Activated B cell treated with CpG ODN at 0.5 μM for 24 hours (primary cell): ENCODE results near the gene ELP4. TPM values are rescaled to one million over a fixed set of nuclear protein-coding genes. Genes with fewer than 3 reads are reported as not detected.

Source experiments
- ATAC-seq: fragments of 200-7000 bp; cut with Tn5 transposase; one replicate; pipeline ENCODE4 v1.10.0; 2021; ENCODE audit warnings: low read depth, mild to moderate bottlenecking, moderate library complexity
- CTCF ChIA-PET: fragments of 350-600 bp; sonication (Branson Sonifier 250); formaldehyde crosslinking; loops from one replicate; lab custom pipeline; 2021; ENCODE audit warnings: antibody characterized with exemption; lab: Charles Lee
- POLR2A ChIA-PET: fragments of 350-600 bp; sonication (Branson Sonifier 250); formaldehyde crosslinking; loops from one replicate; lab custom pipeline; 2021; ENCODE audit warnings: antibody characterized with exemption; lab: Charles Lee
- DNase-seq: peaks from one replicate; pipeline ENCODE4 v3.0.0; 2022
- H3K27ac Mint-ChIP-seq: one replicate; pipeline ENCODE4 v1.8.0; 2020; ENCODE audit warnings: mixed read lengths
- H3K27me3 Mint-ChIP-seq: one replicate; pipeline ENCODE4 v1.8.0; 2021; ENCODE audit warnings: mixed read lengths
- H3K36me3 Mint-ChIP-seq: one replicate; pipeline ENCODE4 v1.8.0; 2021; ENCODE audit warnings: low read depth, mixed read lengths
- H3K4me1 Mint-ChIP-seq: one replicate; pipeline ENCODE4 v1.8.0; 2021; ENCODE audit warnings: mixed read lengths
- H3K4me3 Mint-ChIP-seq: one replicate; pipeline ENCODE4 v1.8.0; 2020; ENCODE audit warnings: mild to moderate bottlenecking, mixed read lengths
- H3K9me3 Mint-ChIP-seq: one replicate; pipeline ENCODE4 v1.8.0; 2020; ENCODE audit warnings: mixed read lengths
- CTCF ChIP-seq: fragments of 200-600 bp; IDR thresholded peaks from one replicate; pipeline ENCODE4 v1.8.0; 2022; ENCODE audit warnings: antibody characterized with exemption, mild to moderate bottlenecking
- intact Hi-C: fragments of 100-400 bp; cut with micrococcal nuclease; formaldehyde crosslinking; loops from one replicate; pipeline ENCODE4 v1.15.1; 2024
- total RNA-seq: library from RNA; stranded (reverse); gene quantifications from 2 replicates; pipeline ENCODE4 v1.2.3, GENCODE V29; 2022

Gene ELP4
- total RNA-seq, 1 donor from 2014 or later, result 25.5 TPM

- no peak for TF ChIP-seq CTCF
- H3K4me3 Mint-ChIP-seq, result peak overlapping the region; percentile 98
- no peak for DNase-seq
- peaks cover 19% of the 10 kb centered on the region for H3K36me3 Mint-ChIP-seq
- intact Hi-C loops, result loop anchor here (1.0 to 10.0 kb wide), 5 partner anchors 140 to 1186 kb away; partner anchors contain the start of genes ARL14EP, DCDC1, DNAJC24 and EIF3M
- no peaks in the 10 kb centered on the region for H3K27me3 Mint-ChIP-seq
- H3K27ac Mint-ChIP-seq, result peak overlapping the region; percentile 95
- CTCF ChIA-PET, result no interaction called here
- POLR2A ChIA-PET, result no interaction called here
- H3K4me1 Mint-ChIP-seq, result peaks cover 37% of the 10 kb centered on the region
- peak; percentile 5 for ATAC-seq
- H3K9me3 Mint-ChIP-seq, result no peaks in the 10 kb centered on the region
These were observed 527 bp upstream of the ELP4 start for GRCh38 chr11:31509051-31509428.

DNA sequence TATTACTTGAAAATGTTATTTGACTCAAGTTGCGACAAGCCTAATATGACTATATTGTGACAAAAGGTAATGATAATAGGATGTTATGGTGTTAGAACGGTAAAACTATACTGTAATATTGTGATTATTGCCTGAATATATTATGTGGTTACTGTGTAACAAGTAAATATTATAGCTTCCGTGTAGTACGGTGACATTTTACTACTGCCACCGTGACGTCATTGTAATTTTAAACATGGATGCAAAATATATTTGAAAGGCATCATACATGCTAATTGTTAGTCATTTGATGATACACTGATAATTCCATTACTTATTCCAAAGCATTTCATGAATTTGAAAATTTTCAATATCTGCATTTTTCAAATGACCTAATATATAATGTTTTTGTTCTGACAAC lies 2.5 kb downstream of the ELP4 start:
- Mint-ChIP-seq H3K9me3 (no peaks in the 10 kb centered on the region), H3K36me3 (peaks cover 10% of the 10 kb centered on the region), H3K4me3 (no peak overlapping the region), H3K27me3 (no peaks in the 10 kb centered on the region), H3K27ac (no peak overlapping the region), H3K4me1 (peaks cover 37% of the 10 kb centered on the region)
- intact Hi-C loops, result no loop called here
- TF ChIP-seq CTCF, result no peak
- ChIA-PET CTCF (no interaction called here), POLR2A (no interaction called here)
- DNase-seq (no peak), ATAC-seq (no peak)

GRCh38 chr11:31521497-31522150 lies 12.1 kb downstream of the ELP4 start:
- POLR2A ChIA-PET, result no interaction called here
- no peak for TF ChIP-seq CTCF
- Mint-ChIP-seq H3K27me3 (no peaks in the 10 kb centered on the region), H3K27ac (no peak overlapping the region), H3K4me1 (no peaks in the 10 kb centered on the region), H3K4me3 (no peak overlapping the region), H3K9me3 (no peaks in the 10 kb centered on the region), H3K36me3 (peaks cover 11% of the 10 kb centered on the region)
- no peak for ATAC-seq
- intact Hi-C loops, result no loop called here
- DNase-seq, result no peak
- CTCF ChIA-PET, result no interaction called here

DNA sequence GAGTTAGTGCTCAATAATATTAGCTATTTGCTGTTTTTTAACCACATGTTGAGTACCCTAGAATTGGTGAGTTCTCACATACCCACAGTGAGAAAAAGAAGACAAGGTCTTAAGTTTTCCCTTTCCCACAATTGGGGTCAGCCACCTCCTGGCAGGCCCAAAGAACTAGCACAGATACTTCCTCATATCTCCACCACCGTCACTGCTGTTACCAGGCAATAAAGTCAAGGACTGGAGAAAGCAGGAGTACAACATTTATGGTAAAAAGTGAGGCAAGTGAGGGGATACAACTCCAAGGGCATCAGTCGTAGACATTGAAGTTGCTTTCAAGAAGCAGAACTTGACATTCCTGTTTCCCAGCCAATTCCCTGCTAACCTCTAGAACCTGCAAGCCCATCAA lies 19.6 kb downstream of the ELP4 start:
- ChIA-PET POLR2A (interaction anchor here (0.7 kb wide), 1 partner anchor 30 kb away, joined by 3 read pairs; no protein-coding TSS in a partner anchor), CTCF (no interaction called here)
- peaks cover 4% of the 10 kb centered on the region for H3K36me3 Mint-ChIP-seq
- H3K27me3 Mint-ChIP-seq, result no peaks in the 10 kb centered on the region
- H3K4me1 Mint-ChIP-seq, result no peaks in the 10 kb centered on the region
- no peak for DNase-seq
- no peak overlapping the region for H3K27ac Mint-ChIP-seq
- no peak overlapping the region for H3K4me3 Mint-ChIP-seq
- intact Hi-C loops, result no loop called here
- H3K9me3 Mint-ChIP-seq, result no peaks in the 10 kb centered on the region
- TF ChIP-seq CTCF, result no peak
- ATAC-seq, result no peak

DNA sequence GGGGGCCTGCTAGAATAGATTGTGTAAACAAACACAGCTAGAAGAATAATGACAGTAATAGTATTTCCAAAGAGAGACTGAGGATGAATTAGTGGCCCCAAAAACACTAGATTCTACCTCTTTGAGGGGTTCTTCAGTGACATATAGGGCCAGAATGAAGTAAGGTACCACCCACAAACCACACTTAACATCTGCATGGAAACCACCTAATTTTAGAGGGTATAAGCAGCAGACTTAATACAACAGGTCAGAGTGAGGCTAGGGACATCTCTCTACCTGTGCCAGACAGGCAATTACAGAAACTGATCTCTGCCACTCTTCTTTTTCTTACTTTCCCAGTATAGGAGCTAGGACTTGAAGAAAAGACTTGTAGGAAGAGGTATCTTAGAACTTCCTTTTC lies 20.1 kb downstream of the ELP4 start:
- H3K27ac Mint-ChIP-seq, result no peak overlapping the region
- H3K4me1 Mint-ChIP-seq, result no peaks in the 10 kb centered on the region
- CTCF ChIA-PET, result no interaction called here
- H3K27me3 Mint-ChIP-seq, result no peaks in the 10 kb centered on the region
- intact Hi-C loops, result no loop called here
- H3K36me3 Mint-ChIP-seq, result peaks cover 2% of the 10 kb centered on the region
- no peak for TF ChIP-seq CTCF
- no peak for DNase-seq
- POLR2A ChIA-PET, result no interaction called here
- H3K4me3 Mint-ChIP-seq, result no peak overlapping the region
- ATAC-seq, result no peak
- H3K9me3 Mint-ChIP-seq, result no peaks in the 10 kb centered on the region
